A549 (cell line): ENCODE data around the gene MOCS1. TPM values are rescaled to one million over a fixed set of nuclear protein-coding genes. Genes with fewer than 3 reads are reported as not detected.

Source experiments
- ATAC-seq, 2 experiments: fragments of 200-7000 bp in 1 of 2; fragments of >200 bp in 1 of 2; cut with Nextera tagmentation in 1 of 2; cut with Tn5 transposase in 1 of 2; 3 replicates each; pipeline versions ENCODE4 v1.8.0 to v1.9.1; 2018 to 2020; ENCODE audit warnings: mild to moderate bottlenecking in 1 of 2, moderate library complexity in 1 of 2
- CTCF ChIA-PET: fragments of 300-600 bp; sonication (Branson Sonifier 250); formaldehyde crosslinking; extraction: SDS; loops from one replicate; lab custom pipeline; 2021; ENCODE audit warnings: antibody characterized with exemption, inconsistent platforms; lab: Yijun Ruan, JAX
- POLR2A ChIA-PET: fragments of 350-600 bp; formaldehyde crosslinking; extraction: SDS; loops from one replicate; lab custom pipeline; 2021; ENCODE audit warnings: antibody characterized with exemption, inconsistent platforms; lab: Yijun Ruan, JAX
- DNase-seq, 2 experiments: peaks; one replicate each; pipeline versions ENCODE4 v3.0.0 to v3.0.0-alpha.2; 2011 to 2016; ENCODE audit warnings: low read depth in 1 of 2, low spot score in 1 of 2
- FAIRE-seq: peaks from 2 replicates; lab custom pipeline; 2011; peaks lifted over from hg19 to GRCh38; lab: Jason Lieb, UNC
- H3K27ac ChIP-seq, 2 experiments: fragments of >200 bp; sonication (Bioruptor Twin); formaldehyde crosslinking; 3 replicates each; pipeline ENCODE4 v1.5.1; 2016 to 2017
- H3K4me1 ChIP-seq: fragments of >200 bp; sonication (Bioruptor Twin); formaldehyde crosslinking; 3 replicates; pipeline ENCODE4 v1.6.1; 2016
- H3K4me2 ChIP-seq: fragments of >200 bp; sonication (Bioruptor Twin); formaldehyde crosslinking; 3 replicates; pipeline ENCODE4 v1.6.1; 2016
- H3K4me3 ChIP-seq: fragments of >200 bp; sonication (Bioruptor Twin); formaldehyde crosslinking; 3 replicates; pipeline ENCODE4 v1.5.1; 2016
- H3K9me3 ChIP-seq: fragments of >200 bp; sonication (Bioruptor Twin); formaldehyde crosslinking; 3 replicates; pipeline ENCODE4 v1.6.1; 2016
- BHLHE40 ChIP-seq: IDR thresholded peaks from 2 replicates; pipeline ENCODE4 v1.6.1; 2012; ENCODE audit warnings: low read depth, low read length, inconsistent platforms
- CBX2 ChIP-seq: fragments of 200-600 bp; sonication (generic); IDR thresholded peaks from 2 replicates; pipeline ENCODE4 v1.6.1; 2016; ENCODE audit warnings: low read depth, mild to moderate bottlenecking, borderline replicate concordance
- EHF ChIP-seq: fragments of 250-450 bp; sonication (Bioruptor Pico); IDR thresholded peaks from 2 replicates; pipeline ENCODE4 v1.5.0; 2020; ENCODE audit warnings: mild to moderate bottlenecking
- FOSB ChIP-seq: fragments of 250-450 bp; sonication (Bioruptor Pico); IDR thresholded peaks from 2 replicates; pipeline ENCODE4 v1.5.0; 2020; ENCODE audit warnings: mild to moderate bottlenecking, moderate library complexity
- FOXS1 ChIP-seq: fragments of 250-450 bp; sonication (Bioruptor Pico); IDR thresholded peaks from 2 replicates; pipeline ENCODE4 v1.5.0; 2020; ENCODE audit warnings: mild to moderate bottlenecking, moderate library complexity
- HDAC2 ChIP-seq: fragments of 200-600 bp; sonication (generic); IDR thresholded peaks from 2 replicates; pipeline ENCODE4 v1.6.1; 2016
- HEYL ChIP-seq: fragments of 250-450 bp; sonication (Bioruptor Pico); IDR thresholded peaks from 2 replicates; pipeline ENCODE4 v1.8.0; 2021; ENCODE audit warnings: mild to moderate bottlenecking, moderate library complexity
- HOXB5 ChIP-seq: fragments of 250-450 bp; sonication (Bioruptor Pico); IDR thresholded peaks from 2 replicates; pipeline ENCODE4 v1.5.0; 2020; ENCODE audit warnings: mild to moderate bottlenecking, moderate library complexity
- MAZ ChIP-seq: fragments of 150-350 bp; IDR thresholded peaks from 2 replicates; pipeline ENCODE4 v1.6.1; 2014; ENCODE audit warnings: antibody characterized with exemption, low read depth, low read length, borderline replicate concordance
- NR3C1 ChIP-seq: fragments of >200 bp; sonication (Bioruptor Twin); formaldehyde crosslinking; IDR thresholded peaks from 3 replicates; pipeline ENCODE4 v1.6.1; 2017
- PHF8 ChIP-seq: fragments of 200-600 bp; sonication (generic); IDR thresholded peaks from 2 replicates; pipeline ENCODE4 v1.6.1; 2016; ENCODE audit warnings: low read depth, mild to moderate bottlenecking, antibody characterized with exemption, moderate library complexity, borderline replicate concordance
- RCOR1 ChIP-seq: fragments of 150-350 bp; IDR thresholded peaks from 2 replicates; pipeline ENCODE4 v1.6.1; 2014; ENCODE audit warnings: antibody characterized with exemption, low read length, low read depth
- RFX5 ChIP-seq: fragments of 450-650 bp; IDR thresholded peaks from 2 replicates; pipeline ENCODE4 v1.7.1; 2014; ENCODE audit warnings: antibody characterized with exemption, mild to moderate bottlenecking, moderate library complexity
- SMC3 ChIP-seq: fragments of >200 bp; sonication (Bioruptor Twin); formaldehyde crosslinking; IDR thresholded peaks from 3 replicates; pipeline ENCODE4 v1.6.1; 2018; ENCODE audit warnings: inconsistent platforms
- TFCP2L1 ChIP-seq: fragments of 250-450 bp; sonication (Bioruptor Pico); IDR thresholded peaks from 2 replicates; pipeline ENCODE4 v1.5.0; 2021; ENCODE audit warnings: mild to moderate bottlenecking
- TP53 ChIP-seq: fragments of 250-450 bp; sonication (Bioruptor Pico); IDR thresholded peaks from 2 replicates; pipeline ENCODE4 v1.5.0; 2021; ENCODE audit warnings: mild to moderate bottlenecking, moderate library complexity
- ZNF302 ChIP-seq: fragments of 250-450 bp; sonication (Bioruptor Pico); IDR thresholded peaks from 2 replicates; pipeline ENCODE4 v1.9.0; 2021; ENCODE audit warnings: inconsistent platforms, mild to moderate bottlenecking, moderate library complexity
- ZSCAN20 ChIP-seq: fragments of 250-450 bp; sonication (Bioruptor Pico); IDR thresholded peaks from 2 replicates; pipeline ENCODE4 v1.8.0; 2022; ENCODE audit warnings: mild to moderate bottlenecking, moderate library complexity
- WGBS: methylation state at CpG from one replicate; pipeline ENCODE4 v1.1.6; 2017; ENCODE audit errors: missing lambda C conversion rate; 5-methylcytosine and 5-hydroxymethylcytosine counted together
- polyA plus RNA-seq, 4 experiments: library from polyadenylated mRNA; depleted of rRNA in 3 of 4; stranded (reverse); fragments of >200 nt; fragmentation: RNase III in 1 of 4; extraction: RNeasy Plus Mini Kit Qiagen cat#74134 plus additional on column Dnase treatment in 1 of 4; gene quantifications; 2 replicates in 3 of 4; 3 replicates in 1 of 4; pipeline ENCODE4 v1.2.3, GENCODE V29; 2011 to 2017
- TF ChIP-seq, protein P1 (sequence below): fragments of >200 bp; sonication (Bioruptor Twin); formaldehyde crosslinking; IDR thresholded peaks from 2 replicates; pipeline ENCODE4 v1.6.1; 2016
- TF ChIP-seq, protein P2 (sequence below): fragments of 250-450 bp; sonication (Bioruptor Pico); IDR thresholded peaks from 2 replicates; pipeline ENCODE4 v1.5.0; 2021; ENCODE audit warnings: mild to moderate bottlenecking, moderate library complexity, borderline replicate concordance
- TF ChIP-seq, protein P3 (sequence below): fragments of >200 bp; sonication (Bioruptor Twin); formaldehyde crosslinking; IDR thresholded peaks from 3 replicates; pipeline ENCODE4 v1.5.1; 2016
- TF ChIP-seq, protein P4 (sequence below): IDR thresholded peaks from 2 replicates; pipeline ENCODE4 v1.6.1; 2012; ENCODE audit warnings: low read depth, borderline replicate concordance

The MOCS1 gene
- polyA plus RNA-seq, 2 of the 4 experiments (the other 2 are of a cell fraction), result 0.68 to 1.8 TPM

DNA sequence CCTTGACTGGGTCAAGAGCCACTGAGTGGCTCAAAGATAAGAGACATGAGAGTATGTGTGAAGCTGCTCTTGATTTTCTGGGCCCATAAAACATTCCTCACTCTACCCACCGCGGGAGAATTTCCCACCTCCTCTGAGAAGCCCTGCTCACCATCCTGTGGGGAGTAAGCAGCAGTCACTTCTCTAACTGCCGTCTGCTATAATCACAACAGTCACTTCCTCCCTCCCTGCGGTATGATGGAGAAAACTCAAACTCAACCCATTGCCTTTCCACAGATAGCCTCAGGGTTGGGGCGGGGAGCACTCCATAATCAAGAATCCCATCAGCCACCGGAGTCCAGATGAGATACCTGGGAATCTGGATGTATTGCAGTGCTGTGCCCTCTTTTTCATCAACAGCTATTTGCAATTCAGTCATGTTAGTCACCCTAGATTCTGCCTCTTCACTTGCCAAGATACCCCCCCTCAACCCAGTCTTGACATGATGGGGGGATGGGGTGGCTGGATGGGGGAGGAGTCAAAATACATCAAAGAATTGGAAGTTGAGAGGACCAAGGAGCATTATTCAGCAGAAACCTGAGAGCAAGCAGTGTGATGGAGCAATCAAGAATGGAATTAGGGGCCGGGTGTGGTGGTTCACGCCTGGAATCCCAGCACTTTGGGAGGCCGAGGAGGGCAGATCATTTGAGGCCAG, 5.1 kb downstream of the MOCS1 start:
- CTCF ChIA-PET, result interaction anchor here (0.7 kb wide), 1 partner anchor 969 kb away, joined by 4 read pairs; no protein-coding TSS in a partner anchor
- ATAC-seq, result no peak
- POLR2A ChIA-PET, result no interaction called here

DNA sequence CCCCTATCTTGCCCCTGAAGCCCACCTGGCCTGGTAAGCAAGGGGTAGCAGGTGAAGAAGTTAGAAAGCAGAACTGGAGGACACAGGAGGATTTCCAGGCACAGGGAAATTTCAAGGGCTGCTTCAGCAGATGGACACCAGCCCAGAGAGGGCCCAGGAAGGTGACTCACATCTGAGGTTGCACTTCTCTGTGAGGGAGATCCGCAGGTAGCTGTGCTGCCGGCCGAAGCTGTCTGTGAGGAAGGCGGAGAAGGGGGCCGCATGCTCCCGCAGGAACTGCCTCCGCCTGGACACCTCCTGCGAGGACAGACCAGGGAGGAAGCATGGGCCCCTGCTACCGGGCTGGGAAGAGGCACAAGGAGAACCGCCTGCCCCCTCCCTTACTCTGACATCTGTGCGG, 7.1 kb downstream of the MOCS1 start:
- TF ChIP-seq PHF8 (no peak), CBX2 (no peak), MAZ (no peak)
- TF ChIP-seq, protein P1, sequence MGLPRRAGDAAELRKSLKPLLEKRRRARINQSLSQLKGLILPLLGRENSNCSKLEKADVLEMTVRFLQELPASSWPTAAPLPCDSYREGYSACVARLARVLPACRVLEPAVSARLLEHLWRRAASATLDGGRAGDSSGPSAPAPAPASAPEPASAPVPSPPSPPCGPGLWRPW, result no peak
- TF ChIP-seq, protein P2, sequence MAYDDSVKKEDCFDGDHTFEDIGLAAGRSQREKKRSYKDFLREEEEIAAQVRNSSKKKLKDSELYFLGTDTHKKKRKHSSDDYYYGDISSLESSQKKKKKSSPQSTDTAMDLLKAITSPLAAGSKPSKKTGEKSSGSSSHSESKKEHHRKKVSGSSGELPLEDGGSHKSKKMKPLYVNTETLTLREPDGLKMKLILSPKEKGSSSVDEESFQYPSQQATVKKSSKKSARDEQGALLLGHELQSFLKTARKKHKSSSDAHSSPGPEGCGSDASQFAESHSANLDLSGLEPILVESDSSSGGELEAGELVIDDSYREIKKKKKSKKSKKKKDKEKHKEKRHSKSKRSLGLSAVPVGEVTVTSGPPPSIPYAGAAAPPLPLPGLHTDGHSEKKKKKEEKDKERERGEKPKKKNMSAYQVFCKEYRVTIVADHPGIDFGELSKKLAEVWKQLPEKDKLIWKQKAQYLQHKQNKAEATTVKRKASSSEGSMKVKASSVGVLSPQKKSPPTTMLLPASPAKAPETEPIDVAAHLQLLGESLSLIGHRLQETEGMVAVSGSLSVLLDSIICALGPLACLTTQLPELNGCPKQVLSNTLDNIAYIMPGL, result no peak
- Histone ChIP-seq H3K4me2 (no peak overlapping the region), H3K4me1 (no peaks in the 10 kb centered on the region), H3K27ac (no peak overlapping the region), H3K9me3 (no peaks in the 10 kb centered on the region), H3K4me3 (no peak overlapping the region)
- ATAC-seq (peak in 1 of 2 experiments; percentile 37; a peak in 2 of 6 replicates), DNase-seq (no peak), FAIRE-seq (no peak)
- ChIA-PET POLR2A (no interaction called here), CTCF (no interaction called here)
- 47% methylated on average over 10 of the region's 11 CpGs for WGBS

More for the DNA sequence above, 5.1 kb downstream of the MOCS1 start:
- H3K27ac ChIP-seq, result no peak overlapping the region
- DNase-seq (no peak), FAIRE-seq (no peak)
- no peak overlapping the region for H3K4me2 ChIP-seq
- H3K4me3 ChIP-seq, result no peak overlapping the region
- whole genome bisulfite sequencing, result 41% methylated on average over 9 of the region's 9 CpGs
- no peaks in the 10 kb centered on the region for H3K4me1 ChIP-seq
- no peaks in the 10 kb centered on the region for H3K9me3 ChIP-seq
- TF ChIP-seq RCOR1 (no peak), RFX5 (no peak), FOXS1 (CRISPR knock-in tag) (no peak), ZNF302 (no peak), EHF (CRISPR knock-in tag) (no peak), BHLHE40 (no peak), SMC3 (no peak), ZSCAN20 (no peak), NR3C1 (no peak), HOXB5 (CRISPR knock-in tag) (no peak), TP53 (CRISPR knock-in tag) (no peak), HEYL (no peak), HDAC2 (no peak), FOSB (CRISPR knock-in tag) (no peak), TFCP2L1 (CRISPR knock-in tag) (no peak)
- TF ChIP-seq, protein P3, sequence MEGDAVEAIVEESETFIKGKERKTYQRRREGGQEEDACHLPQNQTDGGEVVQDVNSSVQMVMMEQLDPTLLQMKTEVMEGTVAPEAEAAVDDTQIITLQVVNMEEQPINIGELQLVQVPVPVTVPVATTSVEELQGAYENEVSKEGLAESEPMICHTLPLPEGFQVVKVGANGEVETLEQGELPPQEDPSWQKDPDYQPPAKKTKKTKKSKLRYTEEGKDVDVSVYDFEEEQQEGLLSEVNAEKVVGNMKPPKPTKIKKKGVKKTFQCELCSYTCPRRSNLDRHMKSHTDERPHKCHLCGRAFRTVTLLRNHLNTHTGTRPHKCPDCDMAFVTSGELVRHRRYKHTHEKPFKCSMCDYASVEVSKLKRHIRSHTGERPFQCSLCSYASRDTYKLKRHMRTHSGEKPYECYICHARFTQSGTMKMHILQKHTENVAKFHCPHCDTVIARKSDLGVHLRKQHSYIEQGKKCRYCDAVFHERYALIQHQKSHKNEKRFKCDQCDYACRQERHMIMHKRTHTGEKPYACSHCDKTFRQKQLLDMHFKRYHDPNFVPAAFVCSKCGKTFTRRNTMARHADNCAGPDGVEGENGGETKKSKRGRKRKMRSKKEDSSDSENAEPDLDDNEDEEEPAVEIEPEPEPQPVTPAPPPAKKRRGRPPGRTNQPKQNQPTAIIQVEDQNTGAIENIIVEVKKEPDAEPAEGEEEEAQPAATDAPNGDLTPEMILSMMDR, result no peak
- TF ChIP-seq, protein P2, result no peak
- TF ChIP-seq, protein P4, sequence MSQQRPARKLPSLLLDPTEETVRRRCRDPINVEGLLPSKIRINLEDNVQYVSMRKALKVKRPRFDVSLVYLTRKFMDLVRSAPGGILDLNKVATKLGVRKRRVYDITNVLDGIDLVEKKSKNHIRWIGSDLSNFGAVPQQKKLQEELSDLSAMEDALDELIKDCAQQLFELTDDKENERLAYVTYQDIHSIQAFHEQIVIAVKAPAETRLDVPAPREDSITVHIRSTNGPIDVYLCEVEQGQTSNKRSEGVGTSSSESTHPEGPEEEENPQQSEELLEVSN, result no peak
